Breast epithelium (tissue), 3 donors: ENCODE measurements around the gene CDR2.

ENCODE experiments used
- POLR2A ChIP-seq: fragments of 450-650 bp; IDR thresholded peaks from one replicate; pipeline ENCODE4 v1.6.1; 2016; ENCODE audit warnings: antibody characterized with exemption, mild to moderate bottlenecking, moderate library complexity
- POLR2AphosphoS5 ChIP-seq, 3 donors: sonication (generic); formaldehyde crosslinking; IDR thresholded peaks; one replicate each; pipeline ENCODE4 v1.6.1; 2017; ENCODE audit warnings: antibody characterized with exemption in 3 of 3
- TF ChIP-seq, protein P1 (sequence below), 3 donors: fragments of 450-650 bp; IDR thresholded peaks; one replicate each; pipeline ENCODE4 v1.5.1; 2016 to 2017; ENCODE audit warnings: antibody characterized with exemption in 3 of 3, mild to moderate bottlenecking in 3 of 3, moderate library complexity in 3 of 3

GRCh38 chr16:22312897-22313781 is 61.3 kb downstream of the CDR2 start:
- TF ChIP-seq, protein P1, sequence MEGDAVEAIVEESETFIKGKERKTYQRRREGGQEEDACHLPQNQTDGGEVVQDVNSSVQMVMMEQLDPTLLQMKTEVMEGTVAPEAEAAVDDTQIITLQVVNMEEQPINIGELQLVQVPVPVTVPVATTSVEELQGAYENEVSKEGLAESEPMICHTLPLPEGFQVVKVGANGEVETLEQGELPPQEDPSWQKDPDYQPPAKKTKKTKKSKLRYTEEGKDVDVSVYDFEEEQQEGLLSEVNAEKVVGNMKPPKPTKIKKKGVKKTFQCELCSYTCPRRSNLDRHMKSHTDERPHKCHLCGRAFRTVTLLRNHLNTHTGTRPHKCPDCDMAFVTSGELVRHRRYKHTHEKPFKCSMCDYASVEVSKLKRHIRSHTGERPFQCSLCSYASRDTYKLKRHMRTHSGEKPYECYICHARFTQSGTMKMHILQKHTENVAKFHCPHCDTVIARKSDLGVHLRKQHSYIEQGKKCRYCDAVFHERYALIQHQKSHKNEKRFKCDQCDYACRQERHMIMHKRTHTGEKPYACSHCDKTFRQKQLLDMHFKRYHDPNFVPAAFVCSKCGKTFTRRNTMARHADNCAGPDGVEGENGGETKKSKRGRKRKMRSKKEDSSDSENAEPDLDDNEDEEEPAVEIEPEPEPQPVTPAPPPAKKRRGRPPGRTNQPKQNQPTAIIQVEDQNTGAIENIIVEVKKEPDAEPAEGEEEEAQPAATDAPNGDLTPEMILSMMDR (IDR thresholded peaks at IDR 0.05), result no peak
- no peak for TF ChIP-seq POLR2A
- TF ChIP-seq POLR2AphosphoS5 (IDR thresholded peaks at IDR 0.05), result no peak
